ENCODE results near the gene ANKRD35. TPM values are rescaled to one million over a fixed set of nuclear protein-coding genes. Genes with fewer than 3 reads are reported as not detected.

The ANKRD35 gene
- total RNA-seq, 5 donors from 2014 or later (not counting 1 experiment from before 2014, with no cell fraction given), result 0.09 TPM; not detected in 4

GRCh38 chr1:145855426-145855948, 30.2 kb downstream of the ANKRD35 start:
- Histone ChIP-seq H3K4me3 (ENCODE audit: control insufficient read depth in 1 of 2, extremely low read depth in 1 of 2, low read length in 1 of 2) (no peak overlapping the region), H3K4me1 (ENCODE audit: control insufficient read depth in 1 of 2, extremely low read depth in 1 of 2, insufficient read depth in 2 of 2, low read length in 2 of 2) (peaks cover 2 to 21% of the 10 kb centered on the region in 2 experiments), H3K27ac (ENCODE audit: low read length) (no peak overlapping the region), H3K27me3 (replicated peaks in 1 of 2; ENCODE audit: control insufficient read depth in 2 of 2, extremely low read depth in 1 of 2, insufficient read depth in 2 of 2, low read length in 1 of 2) (no peaks in the 10 kb centered on the region), H3K36me3 (ENCODE audit: control insufficient read depth in 2 of 2, extremely low read depth in 1 of 2, insufficient read depth in 1 of 2, low read length in 1 of 2) (peaks cover 10 to 44% of the 10 kb centered on the region in 2 donors), H3K9me3 (no peaks in the 10 kb centered on the region)
- ATAC-seq (replicated peaks in 1 of 4), result no peak
- POLR2A ChIA-PET, result no interaction called here
- Mint-ChIP-seq H3K27ac (no peak overlapping the region), H3K4me1 (peaks cover 12 to 19% (median 18%) of the 10 kb centered on the region in 3 donors), H3K27me3 (no peaks in the 10 kb centered on the region), H3K4me3 (no peak overlapping the region), H3K36me3 (peaks cover 40% of the 10 kb centered on the region), H3K9me3 (no peaks in the 10 kb centered on the region)
- DNase-seq, result no peak
- CTCF ChIA-PET, result no interaction called here
- WGBS (ENCODE audit: insufficient coverage), result 93% methylated on average over 3 of the region's 7 CpGs

- Mint-ChIP-seq H3K4me1 (peaks cover 7 to 14% (median 12%) of the 10 kb centered on the region in 3 donors), H3K27ac (peak overlapping the region; percentile 38 to 44), H3K27me3 (no peaks in the 10 kb centered on the region), H3K9me3 (no peaks in the 10 kb centered on the region), H3K36me3 (peaks cover 31% of the 10 kb centered on the region), H3K4me3 (no peak overlapping the region)
- CTCF ChIA-PET, result interaction anchor here (0.6 to 2.6 kb wide), 3 partner anchors 9 to 165 kb away, joined by 3 to 10 read pairs (median 3); partner anchors contain the start of gene PIAS3 (in 1 of the 2)
- H3K36me3 ChIP-seq (ENCODE audit: control insufficient read depth in 2 of 2, extremely low read depth in 1 of 2, insufficient read depth in 1 of 2, low read length in 1 of 2), result peaks cover 8 to 42% of the 10 kb centered on the region in 2 donors
- POLR2A ChIA-PET, result interaction anchor here in 1 of 2 donors (1.0 kb wide), 1 partner anchor 58 kb away, joined by 10 read pairs; no protein-coding TSS in a partner anchor
- WGBS (ENCODE audit: insufficient coverage), result 91% methylated on average over 7 of the region's 15 CpGs
- H3K27me3 ChIP-seq (replicated peaks in 1 of 2; ENCODE audit: control insufficient read depth in 2 of 2, extremely low read depth in 1 of 2, insufficient read depth in 2 of 2, low read length in 1 of 2), result no peaks in the 10 kb centered on the region
- no peaks in the 10 kb centered on the region for H3K9me3 ChIP-seq
- no peak overlapping the region for H3K27ac ChIP-seq (ENCODE audit: low read length)
- DNase-seq (peak in 2 of 35 experiments; percentile 8 to 19), ATAC-seq (replicated peaks in 1 of 4) (no peak)
- H3K4me1 ChIP-seq (ENCODE audit: control insufficient read depth in 1 of 2, extremely low read depth in 1 of 2, insufficient read depth in 2 of 2, low read length in 2 of 2), result peaks cover 7 to 19% of the 10 kb centered on the region in 2 experiments
- no peak overlapping the region for H3K4me3 ChIP-seq (ENCODE audit: control insufficient read depth in 1 of 2, extremely low read depth in 1 of 2, low read length in 1 of 2)
Observed at GRCh38 chr1:145849356-145850160, 36.1 kb downstream of the ANKRD35 start.

- Mint-ChIP-seq H3K27ac (no peak overlapping the region), H3K4me1 (peaks cover 7 to 14% (median 12%) of the 10 kb centered on the region in 3 donors), H3K9me3 (no peaks in the 10 kb centered on the region), H3K27me3 (no peaks in the 10 kb centered on the region), H3K4me3 (no peak overlapping the region), H3K36me3 (peaks cover 23% of the 10 kb centered on the region)
- no peak overlapping the region for H3K27ac ChIP-seq (ENCODE audit: low read length)
- no peak for DNase-seq
- ChIA-PET CTCF (interaction anchor here (0.9 to 4.1 kb wide), 7 partner anchors 11 to 62 kb away, joined by 3 to 26 read pairs (median 3); partner anchors contain the start of genes ITGA10 (in 1 of the 2) and PIAS3 (in 1 of the 2)), POLR2A (no interaction called here)
- H3K4me3 ChIP-seq (ENCODE audit: control insufficient read depth in 1 of 2, extremely low read depth in 1 of 2, low read length in 1 of 2), result no peak overlapping the region
- peaks cover 4 to 30% of the 10 kb centered on the region in 2 donors for H3K36me3 ChIP-seq (ENCODE audit: control insufficient read depth in 2 of 2, extremely low read depth in 1 of 2, insufficient read depth in 1 of 2, low read length in 1 of 2)
- no peak for ATAC-seq (replicated peaks in 1 of 4)
- H3K4me1 ChIP-seq (ENCODE audit: control insufficient read depth in 1 of 2, extremely low read depth in 1 of 2, insufficient read depth in 2 of 2, low read length in 2 of 2), result peaks cover 7 to 19% of the 10 kb centered on the region in 2 experiments
- WGBS (ENCODE audit: insufficient coverage), result 92% methylated on average over 2 of the region's 3 CpGs
- H3K27me3 ChIP-seq (replicated peaks in 1 of 2; ENCODE audit: control insufficient read depth in 2 of 2, extremely low read depth in 1 of 2, insufficient read depth in 2 of 2, low read length in 1 of 2), result no peaks in the 10 kb centered on the region
- H3K9me3 ChIP-seq, result no peaks in the 10 kb centered on the region
Observed at GRCh38 chr1:145847827-145848226, 37.8 kb downstream of the ANKRD35 start.

GRCh38 chr1:145846201-145846612, 39.5 kb downstream of the ANKRD35 start:
- peaks cover 24% of the 10 kb centered on the region for H3K36me3 Mint-ChIP-seq
- Histone ChIP-seq H3K4me3 (ENCODE audit: control insufficient read depth in 1 of 2, extremely low read depth in 1 of 2, low read length in 1 of 2) (peak overlapping the region; percentile 69 to 75), H3K27me3 (replicated peaks in 1 of 2; ENCODE audit: control insufficient read depth in 2 of 2, extremely low read depth in 1 of 2, insufficient read depth in 2 of 2, low read length in 1 of 2) (no peaks in the 10 kb centered on the region), H3K36me3 (ENCODE audit: control insufficient read depth in 2 of 2, extremely low read depth in 1 of 2, insufficient read depth in 1 of 2, low read length in 1 of 2) (peaks cover 6 to 38% of the 10 kb centered on the region in 2 donors), H3K27ac (ENCODE audit: low read length) (no peak overlapping the region), H3K9me3 (no peaks in the 10 kb centered on the region), H3K4me1 (ENCODE audit: control insufficient read depth in 1 of 2, extremely low read depth in 1 of 2, insufficient read depth in 2 of 2, low read length in 2 of 2) (peaks cover 7 to 19% of the 10 kb centered on the region in 2 experiments)
- peaks cover 7 to 14% (median 12%) of the 10 kb centered on the region in 3 donors for H3K4me1 Mint-ChIP-seq
- peak overlapping the region in 1 of 2 donors; percentile 71 for H3K27ac Mint-ChIP-seq
- POLR2A ChIA-PET, result no interaction called here
- peak; percentile 30 to 50 (median 42) for ATAC-seq (replicated peaks in 1 of 4)
- no peaks in the 10 kb centered on the region for H3K27me3 Mint-ChIP-seq
- DNase-seq, result peak in 18 of 35 experiments; percentile 9 to 61 (median 22)
- CTCF ChIA-PET, result interaction anchor here (0.6 to 4.9 kb wide), 15 partner anchors 13 to 171 kb away, joined by 3 to 52 read pairs (median 9); partner anchors contain the start of genes PIAS3 (in 2 of the 2), ANKRD34A (in 1 of the 2), ITGA10 (in 1 of the 2) and LIX1L (in 1 of the 2)
- no CpG with 5 or more reads among the region's 3 CpGs for WGBS (ENCODE audit: insufficient coverage)
- H3K4me3 Mint-ChIP-seq, result no peak overlapping the region
- H3K9me3 Mint-ChIP-seq, result no peaks in the 10 kb centered on the region

GRCh38 chr1:145845514-145846161, 40.0 kb downstream of the ANKRD35 start, which contains the start of gene NUDT17:
Gene NUDT17, plus strand, starts transcription at chr1:145845630. Its CDS starts 11 bp downstream, at chr1:145845641.
- CTCF ChIA-PET, result interaction anchor here (0.6 to 4.9 kb wide), 35 partner anchors 11 to 206 kb away, joined by 3 to 52 read pairs (median 4); partner anchors contain the start of genes PIAS3 (in 2 of the 2), ANKRD34A (in 1 of the 2), ANKRD35 (in 1 of the 2) and ITGA10 (in 1 of the 2)

More at GRCh38 chr1:145845514-145846161, 40.0 kb downstream of the ANKRD35 start, which contains the start of gene NUDT17:
- peak; percentile 80 to 84 (median 84) for ATAC-seq (replicated peaks in 1 of 4)
- POLR2A ChIA-PET, result interaction anchor here (0.6 to 0.9 kb wide), 3 partner anchors 11 to 25 kb away, joined by 3 to 5 read pairs (median 4); partner anchors contain the start of gene PIAS3 (in 1 of the 2)
- Histone ChIP-seq H3K9me3 (no peaks in the 10 kb centered on the region), H3K36me3 (ENCODE audit: control insufficient read depth in 2 of 2, extremely low read depth in 1 of 2, insufficient read depth in 1 of 2, low read length in 1 of 2) (peaks cover 7 to 39% of the 10 kb centered on the region in 2 donors), H3K27me3 (replicated peaks in 1 of 2; ENCODE audit: control insufficient read depth in 2 of 2, extremely low read depth in 1 of 2, insufficient read depth in 2 of 2, low read length in 1 of 2) (no peaks in the 10 kb centered on the region), H3K4me1 (ENCODE audit: control insufficient read depth in 1 of 2, extremely low read depth in 1 of 2, insufficient read depth in 2 of 2, low read length in 2 of 2) (peaks cover 7 to 19% of the 10 kb centered on the region in 2 experiments), H3K4me3 (ENCODE audit: control insufficient read depth in 1 of 2, extremely low read depth in 1 of 2, low read length in 1 of 2) (peak within 1 kb of the TSS; percentile 69 to 75), H3K27ac (ENCODE audit: low read length) (peak within 1 kb of the TSS; percentile 26)
- Mint-ChIP-seq H3K27me3 (no peaks in the 10 kb centered on the region), H3K36me3 (peaks cover 24% of the 10 kb centered on the region), H3K4me3 (no peak within 1 kb of the TSS), H3K9me3 (no peaks in the 10 kb centered on the region), H3K4me1 (peaks cover 7 to 14% (median 12%) of the 10 kb centered on the region in 3 donors), H3K27ac (peak within 1 kb of the TSS in 1 of 2 donors; percentile 71)
- DNase-seq, result peak; percentile 41 to 87 (median 69)
- WGBS (ENCODE audit: insufficient coverage), result 1% methylated on average over 50 of the region's 50 CpGs

Data from T-cell (primary cell).